ENCODE measurements around the gene SYT1. TPM values are rescaled to one million over a fixed set of nuclear protein-coding genes. Genes with fewer than 3 reads are reported as not detected.

The SYT1 gene
- total and polyA plus RNA-seq, 2 donors (not counting 3 experiments of a cell fraction or from before 2014, with no cell fraction given): 3.2 to 15.3 TPM

GRCh38 chr12:79000501-79000900, 135.9 kb downstream of the SYT1 start:
- no peak overlapping the region for H3K27ac ChIP-seq (ENCODE audit: insufficient read depth, low read depth, low read length)
- H3K9me1 ChIP-seq (replicated peaks; ENCODE audit: control insufficient read depth, extremely low read depth, insufficient read depth, low read length): no peaks in the 10 kb centered on the region
- no peak for DNase-seq (ENCODE audit: low read depth, low spot score)
- no peaks in the 10 kb centered on the region for H3K27me3 ChIP-seq (ENCODE audit: control insufficient read depth in 2 of 2, insufficient read depth in 2 of 2, low read length in 2 of 2)
- FAIRE-seq: no peak
- dilution Hi-C loops (cut with MboI; ENCODE audit: extremely low pct_ligation_motif_present, low sequenced_read_pairs) (no loop called here), intact Hi-C loops (cut with micrococcal nuclease) (no loop called here)
- no peak overlapping the region for H3K4me3 ChIP-seq (replicated peaks in 1 of 3; ENCODE audit: insufficient read depth in 1 of 3, low read depth in 1 of 3, low read length in 3 of 3)
- no peak overlapping the region for H3K4me2 ChIP-seq (ENCODE audit: insufficient read depth, low read length)
- H3K9me3 ChIP-seq (replicated peaks; ENCODE audit: control insufficient read depth, insufficient read depth, low read length): no peaks in the 10 kb centered on the region
- H4K20me1 ChIP-seq (replicated peaks; ENCODE audit: control insufficient read depth, extremely low read depth, insufficient read depth, low read length): no peaks in the 10 kb centered on the region
- no peak overlapping the region for H2AFZ ChIP-seq (ENCODE audit: low read depth, low read length)
- CTCF ChIA-PET: interaction anchor here (0.6 to 0.7 kb wide), 2 partner anchors 34 to 122 kb away, joined by 3 to 4 read pairs; no protein-coding TSS in a partner anchor
- TF ChIP-seq MYC (IDR thresholded peaks at IDR 0.05; ENCODE audit: low read depth, low read length) (no peak), GATA2 (IDR thresholded peaks at IDR 0.05; ENCODE audit: insufficient read depth, insufficient read length, low read depth, low read length) (no peak), POLR2AphosphoS5 (IDR thresholded peaks at IDR 0.05; ENCODE audit: insufficient read depth, low read depth, low read length) (no peak), POLR2A (IDR thresholded peaks at IDR 0.05; ENCODE audit: low read depth, low read length) (no peak), JUN (IDR thresholded peaks at IDR 0.05; ENCODE audit: borderline replicate concordance, insufficient read depth, insufficient read length, low read depth) (no peak), EZH2 (IDR thresholded peaks at IDR 0.05; ENCODE audit: borderline replicate concordance, low read depth, low read length, severe bottlenecking) (no peak), FOS (IDR thresholded peaks at IDR 0.05; ENCODE audit: borderline replicate concordance, insufficient read depth, low read length) (no peak)
- TF ChIP-seq, protein P1, sequence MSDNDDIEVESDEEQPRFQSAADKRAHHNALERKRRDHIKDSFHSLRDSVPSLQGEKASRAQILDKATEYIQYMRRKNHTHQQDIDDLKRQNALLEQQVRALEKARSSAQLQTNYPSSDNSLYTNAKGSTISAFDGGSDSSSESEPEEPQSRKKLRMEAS (IDR thresholded peaks at IDR 0.05; ENCODE audit: insufficient read depth, insufficient read length): no peak
- TF ChIP-seq, protein P2, sequence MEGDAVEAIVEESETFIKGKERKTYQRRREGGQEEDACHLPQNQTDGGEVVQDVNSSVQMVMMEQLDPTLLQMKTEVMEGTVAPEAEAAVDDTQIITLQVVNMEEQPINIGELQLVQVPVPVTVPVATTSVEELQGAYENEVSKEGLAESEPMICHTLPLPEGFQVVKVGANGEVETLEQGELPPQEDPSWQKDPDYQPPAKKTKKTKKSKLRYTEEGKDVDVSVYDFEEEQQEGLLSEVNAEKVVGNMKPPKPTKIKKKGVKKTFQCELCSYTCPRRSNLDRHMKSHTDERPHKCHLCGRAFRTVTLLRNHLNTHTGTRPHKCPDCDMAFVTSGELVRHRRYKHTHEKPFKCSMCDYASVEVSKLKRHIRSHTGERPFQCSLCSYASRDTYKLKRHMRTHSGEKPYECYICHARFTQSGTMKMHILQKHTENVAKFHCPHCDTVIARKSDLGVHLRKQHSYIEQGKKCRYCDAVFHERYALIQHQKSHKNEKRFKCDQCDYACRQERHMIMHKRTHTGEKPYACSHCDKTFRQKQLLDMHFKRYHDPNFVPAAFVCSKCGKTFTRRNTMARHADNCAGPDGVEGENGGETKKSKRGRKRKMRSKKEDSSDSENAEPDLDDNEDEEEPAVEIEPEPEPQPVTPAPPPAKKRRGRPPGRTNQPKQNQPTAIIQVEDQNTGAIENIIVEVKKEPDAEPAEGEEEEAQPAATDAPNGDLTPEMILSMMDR (IDR thresholded peaks at IDR 0.05; ENCODE audit: extremely low read depth in 1 of 2, insufficient read depth in 1 of 2, low read depth in 1 of 2, low read length in 2 of 2): no peak
- no peaks in the 10 kb centered on the region for H3K4me1 ChIP-seq (ENCODE audit: control insufficient read depth, extremely low read depth, insufficient read depth, low read length)
- no peaks in the 10 kb centered on the region for H3K36me3 ChIP-seq (ENCODE audit: control insufficient read depth in 2 of 2, extremely low read depth in 1 of 2, insufficient read depth in 2 of 2, low read length in 2 of 2)
- no peak overlapping the region for H3K9ac ChIP-seq (replicated peaks; ENCODE audit: extremely low read depth, insufficient read depth, low read length)
- POLR2A ChIA-PET: no interaction called here
- H3K79me2 ChIP-seq (ENCODE audit: control insufficient read depth, insufficient read depth, low read length): no peaks in the 10 kb centered on the region
- BruUV-seq (replicated peaks): no TSS peak

Measured in endothelial cell of umbilical vein (primary cell).